SJCRH30 (cell line): ENCODE data around the gene CHP1. TPM values are rescaled to one million over a fixed set of nuclear protein-coding genes. Genes with fewer than 3 reads are reported as not detected.

ENCODE experiments used
- DNase-seq, 2 experiments: peaks; one replicate each; pipeline ENCODE4 v3.0.0-alpha.2; 2015 to 2020
- H3K27ac ChIP-seq: fragments of 250-450 bp; sonication (Bioruptor Pico); 2 replicates; pipeline ENCODE4 v1.5.1; 2020; ENCODE audit warnings: mild to moderate bottlenecking, moderate library complexity
- H3K27me3 ChIP-seq: fragments of 250-450 bp; sonication (Bioruptor Pico); 2 replicates; pipeline ENCODE4 v1.5.1; 2020; ENCODE audit warnings: mild to moderate bottlenecking, moderate library complexity
- H3K36me3 ChIP-seq: fragments of 250-450 bp; sonication (Bioruptor Pico); 2 replicates; pipeline ENCODE4 v1.5.1; 2020; ENCODE audit warnings: mild to moderate bottlenecking, moderate library complexity
- H3K4me1 ChIP-seq: fragments of 250-450 bp; sonication (Bioruptor Pico); 2 replicates; pipeline ENCODE4 v1.5.1; 2020; ENCODE audit warnings: mild to moderate bottlenecking, moderate library complexity
- H3K4me3 ChIP-seq: fragments of 250-450 bp; sonication (Bioruptor Pico); 2 replicates; pipeline ENCODE4 v1.5.1; 2020; ENCODE audit warnings: mild to moderate bottlenecking, moderate library complexity
- H3K9me3 ChIP-seq: fragments of 250-450 bp; sonication (Bioruptor Pico); replicated peaks from 2 replicates; pipeline ENCODE4 v1.5.1; 2020; ENCODE audit warnings: mild to moderate bottlenecking, moderate library complexity
- total RNA-seq: library from RNA; depleted of rRNA; stranded (reverse); fragments of >200 nt; shearing (Covaris generic); gene quantifications from 2 replicates; pipeline ENCODE4 v1.2.3, GENCODE V29; 2014; rRNA removed

Gene CHP1
- total RNA-seq = 86.6 and 87.9 TPM in 2 replicates

- 0 out of 2 replicates have a peak, but pooled peaks cover 3% of the 10 kb centered on the region for H3K27me3 ChIP-seq
- H3K9me3 ChIP-seq = no peaks in the 10 kb centered on the region
- peak within 1 kb of the TSS; percentile 46 for H3K27ac ChIP-seq
- peak within 1 kb of the TSS; percentile 88 for H3K4me3 ChIP-seq
- no peaks in the 10 kb centered on the region for H3K36me3 ChIP-seq
- DNase-seq = peak; percentile 97 to 98
- no peaks in the 10 kb centered on the region for H3K4me1 ChIP-seq
Observed at GRCh38 chr15:41230650-41231421, at the start of gene CHP1, which contains the start of gene EXD1. TSS of gene CHP1 (plus strand) at chr15:41231268. CDS start at chr15:41231383, 115 bp downstream. TSS of gene EXD1 (minus strand) at chr15:41230757. CDS start at chr15:41226575, 4,182 bp downstream.

- Histone ChIP-seq H3K27ac (no peak overlapping the region), H3K4me3 (no peak overlapping the region), H3K36me3 (no peaks in the 10 kb centered on the region), H3K9me3 (no peaks in the 10 kb centered on the region), H3K4me1 (no peaks in the 10 kb centered on the region), H3K27me3 (no peaks in the 10 kb centered on the region)
- no peak for DNase-seq
Observed at GRCh38 chr15:41182266-41182665, 48.8 kb upstream of the CHP1 start.

- no peaks in the 10 kb centered on the region for H3K27me3 ChIP-seq
- no peaks in the 10 kb centered on the region for H3K36me3 ChIP-seq
- no peak overlapping the region for H3K27ac ChIP-seq
- H3K4me3 ChIP-seq = no peak overlapping the region
- no peak for DNase-seq
- H3K4me1 ChIP-seq = no peaks in the 10 kb centered on the region
- no peaks in the 10 kb centered on the region for H3K9me3 ChIP-seq
Observed at GRCh38 chr15:41183581-41183980, 47.5 kb upstream of the CHP1 start.

GRCh38 chr15:41194444-41194843 lies 36.6 kb upstream of the CHP1 start:
- H3K4me3 ChIP-seq = no peak overlapping the region
- no peaks in the 10 kb centered on the region for H3K9me3 ChIP-seq
- H3K27me3 ChIP-seq = no peaks in the 10 kb centered on the region
- H3K36me3 ChIP-seq = no peaks in the 10 kb centered on the region
- no peak overlapping the region for H3K27ac ChIP-seq
- no peaks in the 10 kb centered on the region for H3K4me1 ChIP-seq
- DNase-seq = no peak

GRCh38 chr15:41199470-41199869 lies 31.6 kb upstream of the CHP1 start:
- Histone ChIP-seq H3K36me3 (no peaks in the 10 kb centered on the region), H3K27me3 (no peaks in the 10 kb centered on the region), H3K4me3 (no peak overlapping the region), H3K27ac (no peak overlapping the region), H3K4me1 (no peaks in the 10 kb centered on the region), H3K9me3 (no peaks in the 10 kb centered on the region)
- DNase-seq = no peak

- Histone ChIP-seq H3K4me3 (no peak overlapping the region), H3K27me3 (peaks cover 5% of the 10 kb centered on the region; the same call in 1 of the 2 replicates), H3K9me3 (no peaks in the 10 kb centered on the region), H3K27ac (no peak overlapping the region), H3K36me3 (no peaks in the 10 kb centered on the region), H3K4me1 (no peaks in the 10 kb centered on the region)
- no peak for DNase-seq
Observed at GRCh38 chr15:41203395-41203794, 27.7 kb upstream of the CHP1 start.

- H3K27me3 ChIP-seq = peaks cover 5% of the 10 kb centered on the region; the same call in 1 of the 2 replicates
- no peak for DNase-seq
- no peak overlapping the region for H3K4me3 ChIP-seq
- H3K27ac ChIP-seq = no peak overlapping the region
- no peaks in the 10 kb centered on the region for H3K9me3 ChIP-seq
- no peaks in the 10 kb centered on the region for H3K36me3 ChIP-seq
- H3K4me1 ChIP-seq = no peaks in the 10 kb centered on the region
Observed at GRCh38 chr15:41205315-41205714, 25.8 kb upstream of the CHP1 start.

GRCh38 chr15:41207687-41208448 lies 23.2 kb upstream of the CHP1 start:
- Histone ChIP-seq H3K36me3 (no peaks in the 10 kb centered on the region), H3K27ac (no peak overlapping the region)

GRCh38 chr15:41215708-41216107 lies 15.4 kb upstream of the CHP1 start:
- no peak for DNase-seq
- Histone ChIP-seq H3K4me3 (no peak overlapping the region), H3K27ac (no peak overlapping the region), H3K36me3 (no peaks in the 10 kb centered on the region), H3K4me1 (no peaks in the 10 kb centered on the region), H3K27me3 (no peaks in the 10 kb centered on the region), H3K9me3 (no peaks in the 10 kb centered on the region)

More at GRCh38 chr15:41207687-41208448, 23.2 kb upstream of the CHP1 start:
- no peaks in the 10 kb centered on the region for H3K4me1 ChIP-seq
- no peaks in the 10 kb centered on the region for H3K9me3 ChIP-seq
- peaks cover 5% of the 10 kb centered on the region; the same call in 1 of the 2 replicates for H3K27me3 ChIP-seq
- no peak overlapping the region for H3K4me3 ChIP-seq
- DNase-seq = peak in 1 of 2 experiments; percentile 13

- no peak for DNase-seq
- Histone ChIP-seq H3K4me1 (no peaks in the 10 kb centered on the region), H3K36me3 (no peaks in the 10 kb centered on the region), H3K4me3 (no peak overlapping the region), H3K27ac (no peak overlapping the region), H3K27me3 (no peaks in the 10 kb centered on the region), H3K9me3 (no peaks in the 10 kb centered on the region)
Observed at GRCh38 chr15:41218851-41219250, 12.2 kb upstream of the CHP1 start.

GRCh38 chr15:41219381-41219780 lies 11.7 kb upstream of the CHP1 start:
- Histone ChIP-seq H3K4me1 (no peaks in the 10 kb centered on the region), H3K27ac (no peak overlapping the region), H3K9me3 (no peaks in the 10 kb centered on the region), H3K4me3 (no peak overlapping the region), H3K27me3 (no peaks in the 10 kb centered on the region), H3K36me3 (no peaks in the 10 kb centered on the region)
- no peak for DNase-seq

GRCh38 chr15:41230345-41230649 lies 771 bp upstream of the CHP1 start:
- H3K27ac ChIP-seq = peak overlapping the region; percentile 46; the same call in 1 of the 2 replicates
- 0 out of 2 replicates have a peak, but pooled peaks cover 3% of the 10 kb centered on the region for H3K27me3 ChIP-seq
- peak overlapping the region; percentile 88 for H3K4me3 ChIP-seq
- H3K36me3 ChIP-seq = no peaks in the 10 kb centered on the region
- no peaks in the 10 kb centered on the region for H3K9me3 ChIP-seq
- no peak for DNase-seq
- H3K4me1 ChIP-seq = no peaks in the 10 kb centered on the region

GRCh38 chr15:41231422-41232226 lies 556 bp downstream of the CHP1 start:
- Histone ChIP-seq H3K27ac (peak overlapping the region; percentile 46), H3K27me3 (0 out of 2 replicates have a peak, but pooled peaks cover 3% of the 10 kb centered on the region), H3K4me3 (peak overlapping the region; percentile 88), H3K4me1 (no peaks in the 10 kb centered on the region), H3K9me3 (no peaks in the 10 kb centered on the region), H3K36me3 (no peaks in the 10 kb centered on the region)
- DNase-seq = no peak

- Histone ChIP-seq H3K36me3 (no peaks in the 10 kb centered on the region), H3K9me3 (no peaks in the 10 kb centered on the region), H3K4me1 (no peaks in the 10 kb centered on the region), H3K27ac (no peak overlapping the region), H3K27me3 (no peaks in the 10 kb centered on the region), H3K4me3 (no peak overlapping the region)
- DNase-seq = no peak
Observed at GRCh38 chr15:41233367-41233771, 2.3 kb downstream of the CHP1 start.
